T-helper 2 cell treated with Interferon-gamma antibody and Interleukin-4, amounts not matched to agents 5 μg/mL and 100 μg/mL, for 36 hours (primary cell): Measurements from ENCODE around the gene DGKD.

Source experiments
- DNase-seq: peaks from one replicate; pipeline ENCODE4 v3.0.0; 2021; ENCODE audit warnings: low spot score
- H3K27ac Mint-ChIP-seq: one replicate; pipeline ENCODE4 v1.8.0; 2021; ENCODE audit warnings: mild to moderate bottlenecking, mixed read lengths
- H3K27me3 Mint-ChIP-seq: one replicate; pipeline ENCODE4 v1.8.0; 2021; ENCODE audit warnings: low read depth, mixed read lengths
- H3K36me3 Mint-ChIP-seq: one replicate; pipeline ENCODE4 v1.8.0; 2021; ENCODE audit warnings: low read depth, mixed read lengths
- H3K4me1 Mint-ChIP-seq: one replicate; pipeline ENCODE4 v1.8.0; 2021; ENCODE audit warnings: low read depth, mixed read lengths
- H3K4me3 Mint-ChIP-seq: one replicate; pipeline ENCODE4 v1.8.0; 2022; ENCODE audit warnings: mild to moderate bottlenecking, moderate library complexity, mixed read lengths
- H3K9me3 Mint-ChIP-seq: one replicate; pipeline ENCODE4 v1.8.0; 2021; ENCODE audit warnings: mixed read lengths

DGKD gene

DNA sequence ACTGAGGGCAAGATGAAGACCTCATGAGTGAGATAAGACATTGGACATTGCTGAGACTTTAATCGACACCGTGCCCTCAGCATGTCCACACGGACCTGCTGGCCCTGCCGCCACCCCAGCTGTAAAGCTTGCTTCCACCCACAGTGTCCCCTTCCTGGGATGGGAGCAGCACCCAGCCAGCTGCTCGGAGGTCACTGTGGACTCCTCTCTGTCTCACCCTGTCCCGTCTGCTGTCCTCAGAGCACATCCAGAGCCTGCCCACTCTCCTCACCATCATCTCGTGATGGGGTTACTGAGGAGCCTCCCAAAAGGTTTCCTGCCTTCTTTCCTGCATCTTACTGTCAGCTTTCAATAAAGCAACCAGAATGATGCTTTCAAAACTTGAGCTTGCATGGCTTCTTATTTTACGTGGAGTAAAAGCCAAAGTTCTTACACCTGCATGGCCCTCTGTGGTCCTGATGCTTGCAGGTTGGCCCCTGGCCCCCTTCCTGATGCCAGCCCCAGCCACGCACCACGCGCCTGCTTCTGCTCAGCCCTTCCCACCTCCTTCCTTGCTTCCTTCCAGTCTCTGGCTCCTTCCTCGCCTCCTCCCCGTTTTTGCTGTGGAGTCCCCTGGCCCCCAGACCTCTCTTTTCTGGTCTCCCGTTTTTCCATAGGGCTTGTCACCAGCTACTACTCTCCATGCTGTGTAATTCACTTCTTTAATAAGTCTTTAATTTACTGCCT, 67.0 kb downstream of the DGKD start:
- H3K4me3 Mint-ChIP-seq: peak overlapping the region; percentile 82
- peak overlapping the region; percentile 98 for H3K27ac Mint-ChIP-seq
- no peaks in the 10 kb centered on the region for H3K27me3 Mint-ChIP-seq
- peaks cover 51% of the 10 kb centered on the region for H3K36me3 Mint-ChIP-seq
- peaks cover 83% of the 10 kb centered on the region for H3K4me1 Mint-ChIP-seq
- DNase-seq: no peak
- peaks cover 8% of the 10 kb centered on the region for H3K9me3 Mint-ChIP-seq

DNA sequence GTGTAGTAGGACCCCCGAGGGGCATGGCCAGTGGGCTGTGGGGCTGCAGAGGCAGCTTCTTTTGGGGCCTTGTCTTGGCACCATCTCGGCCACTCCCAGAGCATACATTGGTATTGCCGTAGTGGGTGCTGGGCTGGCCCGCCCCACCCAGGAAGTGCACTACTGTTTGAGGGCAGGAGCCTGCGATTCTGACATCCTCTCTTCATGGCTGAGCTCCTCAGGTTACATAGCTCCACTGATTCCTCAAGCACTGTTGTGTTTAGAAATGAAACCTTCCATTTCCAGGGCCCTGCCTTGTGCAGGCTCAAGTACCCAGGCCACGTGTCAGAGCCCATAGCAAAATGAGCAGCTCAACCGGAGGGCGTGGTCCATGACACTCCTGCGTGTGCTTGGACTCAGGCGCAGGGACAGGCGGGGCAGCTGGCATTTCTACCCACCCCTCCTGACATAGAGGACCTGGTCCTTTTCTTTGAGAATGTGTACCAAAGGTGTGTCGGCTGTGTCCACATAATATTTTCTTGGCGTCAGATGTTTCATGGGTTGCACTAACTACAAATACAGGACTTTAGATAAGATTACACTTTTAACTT, 67.9 kb downstream of the DGKD start:
- H3K36me3 Mint-ChIP-seq: peaks cover 58% of the 10 kb centered on the region
- DNase-seq: peak; percentile 49
- peak overlapping the region; percentile 98 for H3K27ac Mint-ChIP-seq
- no peaks in the 10 kb centered on the region for H3K27me3 Mint-ChIP-seq
- peak overlapping the region; percentile 82 for H3K4me3 Mint-ChIP-seq
- H3K9me3 Mint-ChIP-seq: peaks cover 16% of the 10 kb centered on the region
- peaks cover 81% of the 10 kb centered on the region for H3K4me1 Mint-ChIP-seq

DNA sequence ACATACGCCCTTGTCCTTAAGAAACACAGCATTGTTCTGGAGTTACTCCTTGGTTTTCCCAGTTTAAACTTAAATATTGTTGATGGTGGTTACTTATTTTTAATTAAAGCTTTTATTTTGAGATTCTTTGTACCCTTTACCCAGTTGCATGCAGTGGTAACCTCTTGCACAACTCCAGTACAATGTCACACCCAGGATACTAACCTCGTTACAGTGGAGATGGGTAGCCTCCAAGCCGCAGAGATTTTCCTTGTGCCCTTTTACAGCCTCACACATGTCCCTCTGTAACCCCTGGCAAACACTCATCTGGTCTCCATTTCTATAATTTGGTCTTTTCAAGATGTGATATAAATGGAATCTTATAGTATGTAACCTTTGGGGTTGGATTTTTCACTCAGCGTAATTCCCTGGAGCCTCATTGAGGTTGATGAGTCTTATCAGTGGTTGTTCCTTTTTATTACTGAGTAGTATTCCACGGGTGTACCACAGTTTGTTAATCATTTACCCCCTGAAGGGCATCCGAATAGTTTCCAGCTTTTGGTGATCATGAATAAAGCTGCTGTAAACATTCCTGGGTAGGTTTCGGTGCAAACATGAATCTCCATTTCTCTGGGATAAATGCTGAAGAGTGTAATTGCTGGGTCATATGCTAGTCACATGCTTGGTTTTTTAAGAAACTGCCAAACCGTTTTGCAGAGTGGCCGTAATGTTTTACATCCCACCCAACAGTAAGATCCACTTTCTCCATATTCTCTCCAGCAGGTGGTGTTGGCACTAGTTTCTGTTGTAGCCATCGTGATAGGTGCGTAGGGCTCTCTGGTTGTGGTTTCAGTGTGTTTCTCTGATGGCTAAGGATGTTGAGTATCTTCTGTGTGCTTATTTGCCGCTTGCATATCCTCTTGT, 68.6 kb downstream of the DGKD start:
- Mint-ChIP-seq H3K4me3 (peak overlapping the region; percentile 82), H3K36me3 (peaks cover 62% of the 10 kb centered on the region)

DNA sequence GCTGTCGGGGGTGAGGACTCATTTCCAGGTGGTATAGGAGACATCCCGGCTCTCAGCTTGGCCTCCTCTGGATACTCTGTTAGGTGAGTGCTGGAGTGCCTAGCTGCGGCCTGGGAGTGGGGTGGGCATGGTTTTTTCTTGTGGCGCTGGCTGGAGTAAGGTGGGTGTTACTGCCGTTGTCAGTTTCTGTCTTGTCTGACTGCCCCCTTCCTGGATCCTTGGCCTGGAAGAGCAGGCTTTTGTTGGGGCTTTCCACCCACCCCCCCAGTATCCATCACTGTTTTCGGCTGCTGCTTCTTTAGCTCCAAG, 69.2 kb downstream of the DGKD start:
- Mint-ChIP-seq H3K4me1 (peaks cover 78% of the 10 kb centered on the region), H3K36me3 (peaks cover 67% of the 10 kb centered on the region), H3K27ac (peak overlapping the region; percentile 79), H3K27me3 (no peaks in the 10 kb centered on the region), H3K9me3 (peaks cover 16% of the 10 kb centered on the region), H3K4me3 (peak overlapping the region; percentile 14)
- no peak for DNase-seq

More for the DNA sequence above, 68.6 kb downstream of the DGKD start:
- DNase-seq: no peak
- peaks cover 78% of the 10 kb centered on the region for H3K4me1 Mint-ChIP-seq
- peaks cover 16% of the 10 kb centered on the region for H3K9me3 Mint-ChIP-seq
- H3K27me3 Mint-ChIP-seq: no peaks in the 10 kb centered on the region
- peak overlapping the region; percentile 98 for H3K27ac Mint-ChIP-seq

DNA sequence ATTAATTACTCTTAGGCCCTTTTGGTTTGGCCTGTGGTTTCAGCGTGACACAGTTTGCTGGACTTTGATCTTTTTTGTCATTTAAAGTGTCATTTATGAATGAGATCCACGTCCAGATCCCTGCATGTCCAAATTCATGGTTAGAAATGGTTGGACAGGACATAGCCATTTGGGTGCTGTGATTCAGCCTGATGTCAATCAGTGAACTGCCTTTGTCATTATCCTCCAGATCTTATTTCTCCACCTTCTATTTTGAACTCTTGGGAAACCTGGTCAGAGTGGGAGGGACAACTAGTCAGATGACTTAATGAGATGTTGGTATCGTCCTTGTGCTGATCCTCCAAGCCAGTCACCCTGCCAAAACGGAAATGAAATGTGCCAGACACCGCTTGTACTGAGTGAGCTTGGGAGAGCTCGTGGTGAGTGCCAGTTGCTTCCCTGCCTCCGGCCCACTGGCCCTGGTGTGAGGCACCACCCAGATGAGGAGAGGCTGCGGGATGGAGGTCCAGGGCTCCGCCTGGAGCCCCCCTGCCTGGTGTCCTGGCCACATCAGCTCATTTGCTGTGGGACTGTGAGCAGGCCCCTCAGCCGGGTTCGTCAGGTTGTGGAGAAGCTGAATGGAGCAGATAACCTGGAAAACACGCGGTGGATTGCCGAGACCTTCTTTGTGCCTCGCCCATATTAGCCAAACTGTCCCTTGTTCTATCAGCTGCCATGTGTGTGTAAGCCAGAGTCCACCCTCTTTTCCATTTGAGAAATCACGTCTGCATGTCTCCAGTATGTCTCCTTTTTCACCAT, 70.1 kb downstream of the DGKD start:
- Mint-ChIP-seq H3K36me3 (peaks cover 64% of the 10 kb centered on the region), H3K4me1 (peaks cover 76% of the 10 kb centered on the region), H3K27ac (peak overlapping the region; percentile 35), H3K27me3 (no peaks in the 10 kb centered on the region), H3K4me3 (no peak overlapping the region), H3K9me3 (peaks cover 16% of the 10 kb centered on the region)
- DNase-seq: no peak

DNA sequence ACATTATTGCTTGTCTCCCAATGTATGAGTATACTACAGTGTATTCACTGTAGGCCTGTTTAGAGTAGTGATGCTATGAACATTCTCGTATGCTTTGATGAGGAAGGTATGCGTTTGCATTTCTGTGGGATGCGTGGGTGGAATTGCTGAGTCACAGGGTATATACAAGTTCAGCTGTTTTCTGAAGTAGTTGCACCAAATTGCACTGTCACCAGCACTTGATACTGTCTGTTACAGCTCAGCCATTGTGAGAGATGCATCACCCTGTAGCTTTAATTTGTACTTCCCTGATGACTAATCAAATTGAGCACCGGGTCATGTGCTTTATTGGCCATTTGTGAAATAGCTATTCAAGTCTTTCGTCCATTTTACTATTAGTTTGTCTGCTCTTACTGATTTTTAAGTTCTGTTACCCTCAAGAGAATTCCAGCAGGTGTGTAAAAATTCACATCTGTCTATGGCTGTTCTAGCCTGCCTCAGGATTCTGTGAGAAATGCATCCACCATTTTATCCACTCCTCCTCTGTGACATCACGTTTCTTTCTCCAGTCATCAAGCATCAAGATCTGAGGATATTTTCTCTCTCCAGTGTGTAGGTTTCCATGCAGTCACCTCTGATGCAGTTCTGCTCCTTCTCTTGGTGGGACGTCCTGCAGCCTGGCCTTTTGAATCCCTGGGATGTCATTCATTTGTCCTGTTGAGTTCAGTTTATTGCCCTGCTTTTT, 72.5 kb downstream of the DGKD start:
- H3K4me1 Mint-ChIP-seq: peaks cover 62% of the 10 kb centered on the region
- H3K9me3 Mint-ChIP-seq: peaks cover 16% of the 10 kb centered on the region
- peak; percentile 50 for DNase-seq
- no peak overlapping the region for H3K27ac Mint-ChIP-seq
- H3K4me3 Mint-ChIP-seq: no peak overlapping the region
- H3K36me3 Mint-ChIP-seq: peaks cover 60% of the 10 kb centered on the region
- no peaks in the 10 kb centered on the region for H3K27me3 Mint-ChIP-seq

DNA sequence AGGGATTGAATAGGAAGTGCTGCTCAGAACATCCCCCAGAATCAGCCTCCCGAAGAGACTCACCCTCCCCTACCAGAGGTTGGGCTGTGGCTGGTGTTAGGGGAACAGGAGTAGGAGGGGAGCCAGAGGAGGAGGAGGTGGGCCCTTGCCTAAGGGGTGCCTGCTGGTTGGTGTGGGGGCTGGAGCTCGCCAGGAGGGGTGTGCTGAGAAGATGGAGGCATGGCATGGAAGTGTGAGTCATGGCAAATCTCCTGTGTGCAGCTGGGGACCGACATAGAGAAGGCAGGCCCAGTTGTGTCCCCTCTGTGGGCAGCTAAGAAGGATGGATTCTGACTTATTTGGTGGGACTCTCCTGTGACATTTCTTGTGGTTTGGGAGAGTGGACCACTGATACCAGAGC, 73.7 kb downstream of the DGKD start:
- H3K27me3 Mint-ChIP-seq: no peaks in the 10 kb centered on the region
- peaks cover 53% of the 10 kb centered on the region for H3K4me1 Mint-ChIP-seq
- peaks cover 59% of the 10 kb centered on the region for H3K36me3 Mint-ChIP-seq
- peaks cover 16% of the 10 kb centered on the region for H3K9me3 Mint-ChIP-seq
- peak overlapping the region; percentile 43 for H3K27ac Mint-ChIP-seq
- DNase-seq: no peak
- no peak overlapping the region for H3K4me3 Mint-ChIP-seq

DNA sequence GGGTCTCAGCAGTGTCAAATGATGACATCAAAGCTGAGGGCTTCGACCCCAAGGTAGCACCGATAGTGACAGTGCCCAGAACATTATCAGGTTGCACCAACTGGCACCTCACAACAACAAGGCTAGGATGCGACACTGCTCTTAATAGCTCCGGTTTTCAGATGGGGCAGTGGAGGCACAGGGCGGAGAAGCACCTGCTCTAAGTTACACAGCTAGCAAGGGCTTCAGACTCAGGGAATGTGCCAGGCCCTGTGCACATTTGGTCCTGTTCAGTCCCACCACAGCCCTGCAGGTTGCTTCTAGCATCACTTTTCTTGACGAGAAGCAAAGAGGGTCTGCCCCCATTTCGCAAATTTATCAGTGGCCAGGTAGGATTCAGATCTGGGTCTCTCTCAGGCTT, 74.1 kb downstream of the DGKD start:
- Mint-ChIP-seq H3K27ac (no peak overlapping the region), H3K36me3 (peaks cover 55% of the 10 kb centered on the region), H3K27me3 (no peaks in the 10 kb centered on the region), H3K4me3 (no peak overlapping the region), H3K4me1 (peaks cover 53% of the 10 kb centered on the region), H3K9me3 (peaks cover 16% of the 10 kb centered on the region)
- DNase-seq: no peak

DNA sequence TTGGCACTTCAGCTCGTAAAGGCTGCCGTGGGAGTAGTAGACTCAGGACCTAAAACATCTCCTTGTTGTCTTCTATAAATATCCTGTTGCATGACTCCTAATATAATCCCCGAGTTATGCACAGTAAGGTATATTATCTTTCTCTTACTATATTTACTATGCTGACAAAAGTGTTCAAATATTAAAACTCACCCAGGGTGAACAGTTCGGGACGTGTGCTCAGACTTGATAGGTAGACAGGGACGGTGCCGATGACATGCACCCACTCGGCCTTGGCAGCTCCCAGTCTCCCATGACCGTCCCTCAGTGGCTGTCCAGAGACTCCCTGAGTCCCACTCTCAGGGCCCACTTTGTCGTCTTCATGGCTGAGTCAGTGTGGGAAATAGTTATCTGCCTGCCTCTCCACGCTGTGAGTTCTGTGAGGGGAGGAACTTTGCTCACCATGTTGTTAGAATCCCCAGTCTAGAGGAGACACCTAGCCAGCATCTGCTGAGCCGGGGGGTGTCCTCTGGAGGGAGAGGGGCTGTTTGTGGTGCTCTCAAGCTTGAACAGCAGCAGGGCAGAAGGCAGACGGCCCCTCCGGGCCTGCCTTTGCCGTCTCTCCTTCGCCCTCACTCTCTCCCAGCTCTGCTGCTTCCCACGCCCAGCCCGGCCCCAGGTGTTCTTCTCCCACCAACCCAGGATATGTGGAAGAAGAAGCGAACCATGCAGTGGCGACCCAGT, 75.0 kb downstream of the DGKD start:
- H3K4me1 Mint-ChIP-seq: peaks cover 45% of the 10 kb centered on the region
- peak overlapping the region; percentile 56 for H3K4me3 Mint-ChIP-seq
- no peaks in the 10 kb centered on the region for H3K27me3 Mint-ChIP-seq
- peak overlapping the region; percentile 50 for H3K27ac Mint-ChIP-seq
- no peak for DNase-seq
- H3K36me3 Mint-ChIP-seq: peaks cover 48% of the 10 kb centered on the region
- peaks cover 16% of the 10 kb centered on the region for H3K9me3 Mint-ChIP-seq

DNA sequence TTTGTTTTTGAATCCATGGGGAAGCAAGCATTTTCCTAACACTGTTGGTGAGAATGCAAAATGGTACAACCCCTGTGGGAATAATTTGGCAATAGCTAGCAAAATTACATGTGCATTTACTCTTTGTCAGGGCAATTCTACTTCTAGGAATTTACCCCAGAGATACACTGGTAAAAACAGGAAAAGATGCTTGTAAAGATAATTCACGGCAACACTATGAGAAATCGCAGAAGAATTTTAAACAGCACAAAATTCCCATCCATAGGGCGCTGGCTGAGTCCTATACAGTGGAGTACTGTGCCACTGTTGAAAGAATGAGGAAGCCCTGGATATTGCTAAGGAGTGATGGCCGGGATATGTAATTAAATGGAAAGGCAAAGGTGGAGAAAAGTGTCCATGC, 75.8 kb downstream of the DGKD start:
- Mint-ChIP-seq H3K27ac (peak overlapping the region; percentile 53), H3K4me1 (peaks cover 43% of the 10 kb centered on the region), H3K27me3 (no peaks in the 10 kb centered on the region), H3K9me3 (peaks cover 16% of the 10 kb centered on the region), H3K4me3 (peak overlapping the region; percentile 56), H3K36me3 (peaks cover 52% of the 10 kb centered on the region)
- no peak for DNase-seq

DNA sequence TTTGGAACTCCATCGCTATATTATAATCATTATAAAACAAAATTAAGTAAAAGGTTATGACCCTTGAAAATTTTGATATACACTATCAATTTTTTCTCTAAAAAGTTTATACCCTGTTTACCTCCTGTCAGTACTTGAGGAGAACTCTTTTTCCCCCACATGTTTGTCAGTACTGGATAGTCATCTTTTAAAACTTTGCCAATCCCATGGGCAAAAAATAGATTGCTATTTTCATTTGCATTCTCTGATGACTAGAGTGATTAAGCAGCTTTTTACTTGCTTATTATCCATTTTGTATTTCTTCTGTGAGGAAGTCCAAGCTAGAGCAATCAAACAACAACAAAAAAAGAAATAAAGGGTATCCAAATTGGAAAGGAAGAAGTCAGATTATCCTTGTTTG, 76.4 kb downstream of the DGKD start:
- H3K4me3 Mint-ChIP-seq: no peak overlapping the region
- H3K36me3 Mint-ChIP-seq: peaks cover 54% of the 10 kb centered on the region
- no peaks in the 10 kb centered on the region for H3K27me3 Mint-ChIP-seq
- H3K27ac Mint-ChIP-seq: no peak overlapping the region
- H3K9me3 Mint-ChIP-seq: peaks cover 15% of the 10 kb centered on the region
- peaks cover 41% of the 10 kb centered on the region for H3K4me1 Mint-ChIP-seq
- no peak for DNase-seq

DNA sequence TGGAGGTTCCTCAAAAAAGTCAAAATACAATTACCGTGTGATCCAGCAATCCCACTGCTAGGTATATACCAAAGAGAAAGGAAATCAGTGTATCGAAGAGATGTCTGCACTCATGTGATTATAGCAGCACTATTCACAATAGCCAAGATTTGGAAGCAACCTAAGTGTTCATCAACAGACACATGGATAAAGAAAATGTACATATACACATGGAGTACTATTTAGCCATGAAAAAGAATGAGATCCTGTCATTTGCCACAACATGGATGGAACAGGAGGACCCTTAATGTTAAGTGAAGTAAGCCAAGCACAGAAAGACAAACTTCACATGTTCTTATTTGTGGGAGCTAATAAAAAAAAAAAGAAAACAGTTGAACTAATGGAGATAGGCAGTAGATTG, 78.7 kb downstream of the DGKD start:
- Mint-ChIP-seq H3K36me3 (peaks cover 41% of the 10 kb centered on the region), H3K27me3 (no peaks in the 10 kb centered on the region), H3K4me1 (peaks cover 27% of the 10 kb centered on the region), H3K9me3 (no peaks in the 10 kb centered on the region), H3K27ac (no peak overlapping the region), H3K4me3 (no peak overlapping the region)
- DNase-seq: no peak

DNA sequence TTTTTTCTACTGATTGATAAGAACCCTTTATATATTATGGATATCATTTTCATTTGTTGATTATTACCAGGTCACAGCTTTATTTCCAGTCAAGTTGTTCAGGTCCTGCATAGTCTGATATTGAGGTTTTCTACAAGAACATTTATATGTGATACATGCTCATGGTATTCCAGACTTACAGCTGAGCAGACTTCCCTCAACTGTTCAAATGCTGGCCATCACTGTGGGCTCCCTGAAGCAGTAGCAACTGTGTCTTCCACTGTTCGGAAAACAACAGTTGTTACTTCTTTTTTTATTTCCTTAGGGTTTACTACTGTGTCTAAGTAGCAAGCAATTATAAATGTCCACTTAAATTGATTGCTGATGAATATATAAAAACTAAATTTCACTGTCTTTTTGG, 79.5 kb downstream of the DGKD start:
- Mint-ChIP-seq H3K27me3 (no peaks in the 10 kb centered on the region), H3K9me3 (no peaks in the 10 kb centered on the region), H3K4me3 (no peak overlapping the region), H3K27ac (no peak overlapping the region), H3K36me3 (peaks cover 39% of the 10 kb centered on the region), H3K4me1 (peaks cover 22% of the 10 kb centered on the region)
- no peak for DNase-seq
